Liver (tissue), 9 donors: Measurements from ENCODE around the gene RERE. TPM values are rescaled to one million over a fixed set of nuclear protein-coding genes. Genes with fewer than 3 reads are reported as not detected.

ENCODE experiments used
- DNase-seq: peaks from one replicate; pipeline ENCODE4 v3.0.0-alpha.2; 2017; ENCODE audit warnings: low spot score
- H3K27ac ChIP-seq, 2 donors: one replicate each; pipeline ENCODE4 v1.7.0; 2013; ENCODE audit warnings: inconsistent platforms in 2 of 2, low read length in 2 of 2, control low read depth in 1 of 2, low read depth in 1 of 2, mild to moderate bottlenecking in 1 of 2
- H3K27me3 ChIP-seq, 4 donors: one replicate each; pipeline versions ENCODE4 v1.6.1 to v1.7.0; 2013; ENCODE audit warnings: low read length in 3 of 4, inconsistent platforms in 1 of 4, mild to moderate bottlenecking in 1 of 4, moderate library complexity in 1 of 4; ENCODE audit not compliant: control insufficient read depth in 4 of 4, insufficient read depth in 4 of 4
- H3K36me3 ChIP-seq, 4 donors: one replicate each; pipeline versions ENCODE4 v1.6.1 to v1.7.0; 2013; ENCODE audit warnings: low read length in 3 of 4, mild to moderate bottlenecking in 3 of 4, low read depth in 1 of 4, moderate library complexity in 1 of 4; ENCODE audit not compliant: control insufficient read depth in 4 of 4, insufficient read depth in 3 of 4
- H3K4me1 ChIP-seq, 4 donors: one replicate each; pipeline versions ENCODE4 v1.6.1 to v1.7.0; 2013; ENCODE audit warnings: low read length in 3 of 4, mild to moderate bottlenecking in 3 of 4, moderate library complexity in 1 of 4; ENCODE audit not compliant: control insufficient read depth in 4 of 4, insufficient read depth in 4 of 4
- H3K4me3 ChIP-seq, 3 donors: one replicate each; pipeline versions ENCODE4 v1.6.1 to v1.7.0; 2013; ENCODE audit warnings: low read length in 3 of 3, control low read depth in 1 of 3, low read depth in 1 of 3, mild to moderate bottlenecking in 1 of 3
- H3K9ac ChIP-seq, 2 donors: one replicate each; pipeline ENCODE4 v1.7.0; 2013; ENCODE audit warnings: low read length in 2 of 2, mild to moderate bottlenecking in 2 of 2, moderate library complexity in 2 of 2, control low read depth in 1 of 2, low read depth in 1 of 2
- H3K9me3 ChIP-seq, 4 donors: one replicate each; pipeline versions ENCODE4 v1.6.1 to v1.7.0; 2013; ENCODE audit warnings: low read length in 3 of 4; ENCODE audit not compliant: control insufficient read depth in 4 of 4
- ATF3 ChIP-seq: IDR thresholded peaks from 2 replicates; pipeline ENCODE4 v1.6.1; 2016; ENCODE audit warnings: antibody characterized with exemption
- EGR1 ChIP-seq, 2 donors: IDR thresholded peaks; 2 replicates each; pipeline ENCODE4 v1.6.1; 2016 to 2018; ENCODE audit warnings: antibody characterized with exemption in 2 of 2, low read depth in 2 of 2
- FOXA1 ChIP-seq: IDR thresholded peaks from 2 replicates; pipeline ENCODE4 v1.6.1; 2016; ENCODE audit warnings: antibody characterized with exemption
- FOXA2 ChIP-seq: IDR thresholded peaks from 2 replicates; pipeline ENCODE4 v1.6.1; 2016; ENCODE audit warnings: antibody characterized with exemption
- GABPA ChIP-seq, 2 donors: IDR thresholded peaks in 1 of 2; conservative IDR thresholded peaks in 1 of 2; 2 replicates each; pipeline ENCODE4 v1.6.1; 2016; ENCODE audit warnings: antibody characterized with exemption in 2 of 2, mild to moderate bottlenecking in 1 of 2, moderate library complexity in 1 of 2
- HNF4A ChIP-seq, 2 donors: conservative IDR thresholded peaks; 2 replicates each; pipeline ENCODE4 v1.6.1; 2016; ENCODE audit warnings: antibody characterized with exemption in 2 of 2, mild to moderate bottlenecking in 2 of 2
- HNF4G ChIP-seq: IDR thresholded peaks from 2 replicates; pipeline ENCODE4 v1.6.1; 2016; ENCODE audit warnings: antibody characterized with exemption
- JUND ChIP-seq, 2 donors: IDR thresholded peaks; 2 replicates each; pipeline ENCODE4 v1.6.1; 2016; ENCODE audit warnings: antibody characterized with exemption in 2 of 2
- NR2F2 ChIP-seq: IDR thresholded peaks from 2 replicates; pipeline ENCODE4 v1.6.1; 2016; ENCODE audit warnings: antibody characterized with exemption
- RAD21 ChIP-seq, 2 donors: IDR thresholded peaks; 2 replicates each; pipeline ENCODE4 v1.6.1; 2016; ENCODE audit warnings: antibody characterized with exemption in 2 of 2, mild to moderate bottlenecking in 2 of 2
- REST ChIP-seq: IDR thresholded peaks from 2 replicates; pipeline ENCODE4 v1.6.1; 2016; ENCODE audit warnings: antibody characterized with exemption, mild to moderate bottlenecking
- RXRA ChIP-seq, 2 donors: IDR thresholded peaks; 2 replicates each; pipeline ENCODE4 v1.6.1; 2017 to 2018; ENCODE audit warnings: antibody characterized with exemption in 2 of 2, mild to moderate bottlenecking in 1 of 2
- TAF1 ChIP-seq: conservative IDR thresholded peaks from 2 replicates; pipeline ENCODE4 v1.6.1; 2016; ENCODE audit warnings: antibody characterized with exemption, mild to moderate bottlenecking
- YY1 ChIP-seq: IDR thresholded peaks from 2 replicates; pipeline ENCODE4 v1.6.1; 2016; ENCODE audit warnings: antibody characterized with exemption, mild to moderate bottlenecking
- ZBTB33 ChIP-seq: IDR thresholded peaks from 2 replicates; pipeline ENCODE4 v1.6.1; 2016; ENCODE audit warnings: antibody characterized with exemption
- WGBS: extraction: QIAGEN DNeasy Blood & Tissue Kit; methylation state at CpG from one replicate; pipeline ENCODE4 v1.1.7; 2013; 5-methylcytosine and 5-hydroxymethylcytosine counted together
- polyA plus RNA-seq, 2 donors: library from polyadenylated mRNA; stranded (reverse) in 1 of 2; unstranded in 1 of 2; fragments of 200-250 nt in 1 of 2; fragments of >200 nt in 1 of 2; fragmentation: Nextera tagmentation in 1 of 2; extraction: Ambion mirVana in 1 of 2; gene quantifications; one replicate each; pipeline versions ENCODE4 v1.2.1 to v1.2.3, GENCODE V29; 2013 to 2015
- total RNA-seq, 2 donors: library from RNA; depleted of rRNA; stranded (reverse); fragments of >200 nt; gene quantifications; one replicate each; pipeline ENCODE4 v1.2.3, GENCODE V29; 2014
- donor health status: healthy.
- donor health status: healthy.
- donor health status: healthy.
- donor health status: healthy.
- donor health status: healthy.

The RERE gene
- total and polyA plus RNA-seq, 4 donors, result 9.8 to 49.1 (median 24.8) TPM

DNA sequence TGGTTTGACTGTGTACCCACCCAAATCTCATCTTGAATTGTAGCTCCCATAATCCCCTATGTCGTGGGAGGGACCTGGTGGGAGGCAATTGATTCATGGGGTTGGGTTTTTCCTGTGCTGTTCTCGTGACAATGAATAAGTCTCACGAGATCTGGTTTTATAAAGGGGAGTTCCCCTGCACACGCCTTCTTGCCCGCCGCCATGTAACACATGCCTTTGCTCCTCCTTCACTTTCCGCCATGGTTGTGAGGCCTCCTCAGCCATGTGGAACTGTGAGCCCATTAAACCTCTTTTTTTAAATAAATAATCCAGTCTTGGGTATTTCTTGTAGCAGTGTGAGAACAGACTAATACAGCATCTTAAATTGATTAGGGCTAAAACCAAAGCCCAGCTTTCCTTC lies 22.6 kb upstream of the RERE start:
- H3K9me3 ChIP-seq, result no peaks in the 10 kb centered on the region
- DNase-seq, result no peak
- no peak overlapping the region for H3K27ac ChIP-seq
- no peaks in the 10 kb centered on the region for H3K4me1 ChIP-seq
- H3K27me3 ChIP-seq, result no peaks in the 10 kb centered on the region
- no peak overlapping the region for H3K9ac ChIP-seq
- 96% methylated on average over 7 of the region's 7 CpGs for WGBS
- H3K36me3 ChIP-seq, result no peaks in the 10 kb centered on the region
- no peak for TF ChIP-seq FOXA2
- TF ChIP-seq GABPA (IDR thresholded peaks at IDR 0.05 in 1 of 2, conservative IDR thresholded peaks at IDR 0.05 in 1 of 2), result no peak
- no peak for TF ChIP-seq NR2F2
- no peak overlapping the region for H3K4me3 ChIP-seq

DNA sequence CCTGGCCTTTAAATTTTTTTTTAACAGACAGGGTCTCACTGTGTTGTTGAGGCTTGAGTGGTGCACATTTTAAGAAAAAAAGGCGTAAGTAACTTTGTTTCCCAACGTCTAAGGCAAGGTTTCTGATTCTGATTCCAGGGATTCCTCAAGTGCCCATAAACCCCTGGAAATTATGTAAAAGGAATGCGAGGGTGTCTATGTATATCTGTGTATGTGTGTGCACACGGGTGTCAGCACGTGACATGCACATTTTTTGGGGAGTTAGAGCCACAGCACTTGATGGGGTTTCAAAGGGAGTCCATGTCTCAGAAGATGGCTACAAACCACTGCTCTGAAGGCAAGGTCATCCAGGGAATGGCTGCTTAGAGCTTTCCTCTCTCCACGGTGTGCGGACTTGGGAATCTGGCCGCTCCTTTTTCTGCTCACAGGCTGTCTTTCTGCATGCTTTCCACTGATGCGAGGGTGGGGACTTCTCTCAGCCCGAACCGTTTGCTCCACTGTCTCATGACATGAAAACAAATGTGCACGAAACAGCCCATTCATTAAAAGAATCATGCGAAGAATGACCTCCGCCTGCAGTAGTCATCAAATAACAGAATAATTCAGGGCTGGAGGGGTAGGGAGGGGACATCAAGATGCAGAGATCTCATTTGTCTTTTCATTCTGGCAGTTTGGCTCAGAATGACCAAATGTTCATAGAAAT lies 18.7 kb upstream of the RERE start:
- no peak for DNase-seq
- Histone ChIP-seq H3K9ac (no peak overlapping the region), H3K4me3 (no peak overlapping the region), H3K4me1 (no peaks in the 10 kb centered on the region), H3K36me3 (no peaks in the 10 kb centered on the region), H3K27me3 (no peaks in the 10 kb centered on the region), H3K27ac (no peak overlapping the region), H3K9me3 (no peaks in the 10 kb centered on the region)
- TF ChIP-seq ATF3, result no peak
- no peak for TF ChIP-seq NR2F2
- no peak for TF ChIP-seq FOXA1
- no peak for TF ChIP-seq TAF1
- no peak for TF ChIP-seq RXRA (IDR thresholded peaks at IDR 0.05)
- no peak for TF ChIP-seq FOXA2
- no peak for TF ChIP-seq EGR1 (IDR thresholded peaks at IDR 0.05; ENCODE audit: low read depth in 2 of 2)
- no peak for TF ChIP-seq YY1
- no peak for TF ChIP-seq HNF4A (conservative IDR thresholded peaks at IDR 0.05)
- no peak for TF ChIP-seq GABPA (IDR thresholded peaks at IDR 0.05 in 1 of 2, conservative IDR thresholded peaks at IDR 0.05 in 1 of 2)
- no peak for TF ChIP-seq REST
- 90% methylated on average over 14 of the region's 14 CpGs for WGBS

- peaks cover 0 to 7% (median 5%) of the 10 kb centered on the region in 4 donors for H3K4me1 ChIP-seq
- no peak overlapping the region for H3K4me3 ChIP-seq
- no peaks in the 10 kb centered on the region for H3K36me3 ChIP-seq
- WGBS, result 65% methylated on average over 4 of the region's 4 CpGs
- no peak overlapping the region for H3K27ac ChIP-seq
- no peaks in the 10 kb centered on the region for H3K9me3 ChIP-seq
- H3K27me3 ChIP-seq, result no peaks in the 10 kb centered on the region
- DNase-seq, result no peak
- H3K9ac ChIP-seq, result no peak overlapping the region
- TF ChIP-seq NR2F2 (no peak), YY1 (no peak), GABPA (IDR thresholded peaks at IDR 0.05 in 1 of 2, conservative IDR thresholded peaks at IDR 0.05 in 1 of 2) (no peak), RXRA (IDR thresholded peaks at IDR 0.05) (no peak), REST (no peak), HNF4A (conservative IDR thresholded peaks at IDR 0.05) (no peak), JUND (IDR thresholded peaks at IDR 0.05) (no peak), RAD21 (IDR thresholded peaks at IDR 0.05) (no peak), HNF4G (no peak), FOXA1 (no peak), ZBTB33 (no peak)
These were observed 13.9 kb upstream of the RERE start for GRCh38 chr1:8831340-8831739.
